ENCODE measurements around the gene PDE8A.

GRCh38 chr15:85030301-85030929, 48.8 kb downstream of the PDE8A start:
- TF ChIP-seq, protein P1, sequence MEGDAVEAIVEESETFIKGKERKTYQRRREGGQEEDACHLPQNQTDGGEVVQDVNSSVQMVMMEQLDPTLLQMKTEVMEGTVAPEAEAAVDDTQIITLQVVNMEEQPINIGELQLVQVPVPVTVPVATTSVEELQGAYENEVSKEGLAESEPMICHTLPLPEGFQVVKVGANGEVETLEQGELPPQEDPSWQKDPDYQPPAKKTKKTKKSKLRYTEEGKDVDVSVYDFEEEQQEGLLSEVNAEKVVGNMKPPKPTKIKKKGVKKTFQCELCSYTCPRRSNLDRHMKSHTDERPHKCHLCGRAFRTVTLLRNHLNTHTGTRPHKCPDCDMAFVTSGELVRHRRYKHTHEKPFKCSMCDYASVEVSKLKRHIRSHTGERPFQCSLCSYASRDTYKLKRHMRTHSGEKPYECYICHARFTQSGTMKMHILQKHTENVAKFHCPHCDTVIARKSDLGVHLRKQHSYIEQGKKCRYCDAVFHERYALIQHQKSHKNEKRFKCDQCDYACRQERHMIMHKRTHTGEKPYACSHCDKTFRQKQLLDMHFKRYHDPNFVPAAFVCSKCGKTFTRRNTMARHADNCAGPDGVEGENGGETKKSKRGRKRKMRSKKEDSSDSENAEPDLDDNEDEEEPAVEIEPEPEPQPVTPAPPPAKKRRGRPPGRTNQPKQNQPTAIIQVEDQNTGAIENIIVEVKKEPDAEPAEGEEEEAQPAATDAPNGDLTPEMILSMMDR (IDR thresholded peaks at IDR 0.05) = no peak
- TF ChIP-seq POLR2A (IDR thresholded peaks at IDR 0.05) = no peak
